NCI-H510A treated with DMSO at 0.1 percent for 48 hours (cell line): ENCODE results near the gene TANGO2.

Source experiments
- DNase-seq: peaks from one replicate; lab custom pipeline; 2025; lab: John Stamatoyannopoulos, UW

TANGO2 gene

DNA sequence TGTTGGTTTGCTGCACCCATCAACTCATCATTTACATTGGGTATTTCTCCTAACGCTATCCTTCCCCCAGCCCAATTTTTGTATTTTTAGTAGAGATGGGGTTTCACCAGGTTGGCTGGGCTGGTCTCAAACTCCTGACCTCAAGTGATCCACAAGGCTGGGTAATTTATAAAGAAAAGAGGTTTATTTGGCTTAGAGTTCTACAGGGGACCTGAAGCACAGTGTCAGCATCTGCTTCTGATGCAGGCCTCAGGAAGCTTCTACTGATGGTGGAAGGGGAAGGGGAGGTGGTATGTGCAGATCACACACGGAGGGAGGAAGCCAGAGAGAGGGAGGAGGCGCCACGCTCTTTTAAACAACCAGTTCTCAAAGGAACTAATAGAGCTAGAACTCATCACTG lies 25.8 kb downstream of the TANGO2 start:
- DNase-seq: no peak

GRCh38 chr22:20051927-20052308 lies 31.0 kb downstream of the TANGO2 start:
- no peak for DNase-seq

DNA sequence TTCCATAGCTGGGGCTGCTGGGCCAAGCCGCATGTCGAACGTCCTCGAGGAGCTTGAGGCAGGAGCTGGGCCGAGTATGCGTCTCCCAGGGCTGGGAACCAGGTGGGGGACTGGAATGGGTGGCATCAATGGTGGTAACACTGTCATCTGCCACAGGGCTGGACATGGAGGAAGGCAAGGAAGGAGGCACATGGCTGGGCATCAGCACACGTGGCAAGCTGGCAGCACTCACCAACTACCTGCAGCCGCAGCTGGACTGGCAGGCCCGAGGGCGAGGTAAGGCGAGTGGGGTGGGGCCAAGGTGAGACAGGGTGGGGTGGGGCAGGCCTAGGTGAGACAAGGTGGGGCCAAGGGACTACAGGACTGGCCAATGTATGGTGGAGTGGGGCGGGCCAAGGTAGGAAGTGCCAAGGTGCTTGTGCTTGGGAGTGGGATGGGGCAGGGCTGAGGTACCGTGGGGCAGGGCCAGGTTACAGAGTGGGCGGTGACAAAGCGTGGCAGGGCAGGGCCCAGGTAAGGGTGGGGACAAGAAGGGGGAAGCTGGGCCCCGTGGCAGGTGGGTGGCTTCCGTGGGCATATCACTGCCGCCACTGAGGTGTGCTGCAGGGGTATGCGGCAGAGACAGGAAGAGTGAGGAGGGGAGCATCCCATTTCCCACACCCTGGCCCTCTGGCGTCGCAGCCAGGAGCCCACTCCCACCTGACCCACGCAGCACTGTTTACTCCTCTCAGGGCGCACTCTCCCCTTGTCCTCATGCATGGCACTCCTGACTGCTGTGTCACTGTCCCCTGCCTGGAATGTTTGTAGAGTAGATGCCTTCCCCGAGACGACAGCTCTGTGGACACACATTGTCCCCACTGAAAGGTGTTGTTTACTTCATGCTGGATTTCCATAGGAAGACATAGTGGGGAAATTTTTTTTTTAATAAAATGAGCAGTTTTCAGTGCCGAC lies 31.7 kb downstream of the TANGO2 start:
- DNase-seq: no peak

DNA sequence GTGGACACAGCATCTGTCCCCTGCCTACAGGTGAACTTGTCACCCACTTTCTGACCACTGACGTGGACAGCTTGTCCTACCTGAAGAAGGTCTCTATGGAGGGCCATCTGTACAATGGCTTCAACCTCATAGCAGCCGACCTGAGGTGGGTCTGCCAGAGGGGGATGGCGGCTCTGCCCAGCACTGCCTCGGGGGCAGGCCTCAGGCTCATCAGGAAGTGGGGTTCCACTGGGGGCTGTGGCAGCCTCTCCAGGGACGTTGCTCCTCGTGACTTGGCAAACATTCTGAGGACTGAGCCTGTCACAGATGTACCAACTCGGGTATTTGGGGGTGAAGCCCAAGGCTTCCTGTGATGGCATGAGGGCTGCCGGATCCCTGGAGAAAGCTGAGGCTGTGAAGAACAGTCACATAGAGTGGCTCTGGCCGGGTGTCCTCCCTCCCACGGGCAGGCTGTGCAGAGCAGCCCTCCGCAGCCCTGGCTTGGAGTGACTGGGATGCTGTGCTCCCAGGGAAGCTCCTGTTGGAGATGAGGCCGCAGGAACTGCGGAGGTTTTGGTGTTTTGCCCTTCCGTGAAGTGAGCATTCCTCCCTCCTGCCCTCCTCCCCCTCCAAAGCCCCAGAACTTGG lies 32.6 kb downstream of the TANGO2 start:
- no peak for DNase-seq

DNA sequence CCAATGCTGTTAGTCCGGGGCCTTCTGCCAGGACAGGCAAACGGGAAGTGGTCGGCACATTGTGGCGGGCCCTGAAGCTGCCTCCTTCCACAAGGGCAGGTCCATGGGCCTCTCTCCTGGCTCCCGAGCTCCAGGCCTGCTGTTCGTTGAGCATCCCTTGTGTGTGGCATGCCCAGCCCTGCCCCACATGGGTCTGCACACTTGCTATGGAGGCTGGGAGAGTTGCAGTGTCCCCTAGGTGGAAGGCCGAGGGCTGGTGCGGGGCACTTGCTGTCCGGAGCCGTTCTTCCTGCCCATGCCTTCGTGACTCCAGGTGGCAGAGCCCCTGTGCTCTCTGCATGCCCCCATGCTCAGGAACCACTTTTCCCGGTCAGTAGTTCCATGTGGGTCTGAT lies 33.1 kb downstream of the TANGO2 start:
- no peak for DNase-seq

DNA sequence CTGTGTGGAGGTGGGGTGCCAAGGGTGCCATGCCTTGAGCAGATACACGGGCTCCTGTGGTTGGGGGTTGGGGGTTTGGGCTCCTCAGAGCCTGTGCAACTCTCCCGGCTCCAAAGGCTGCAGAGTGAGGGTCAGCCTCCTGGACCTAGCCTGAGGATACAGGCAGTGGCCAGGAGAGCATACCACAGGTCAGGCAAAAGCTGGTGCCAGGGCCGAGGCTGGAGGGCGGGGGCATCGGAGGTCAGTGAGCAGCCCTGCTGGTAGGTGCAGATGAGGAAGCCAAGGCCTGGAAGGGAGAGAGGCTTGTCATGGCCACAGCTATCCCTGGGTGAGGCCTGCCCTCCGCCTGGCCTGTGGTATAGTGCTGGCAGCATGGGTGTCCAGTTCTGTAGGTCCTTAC lies 33.6 kb downstream of the TANGO2 start:
- no peak for DNase-seq

DNA sequence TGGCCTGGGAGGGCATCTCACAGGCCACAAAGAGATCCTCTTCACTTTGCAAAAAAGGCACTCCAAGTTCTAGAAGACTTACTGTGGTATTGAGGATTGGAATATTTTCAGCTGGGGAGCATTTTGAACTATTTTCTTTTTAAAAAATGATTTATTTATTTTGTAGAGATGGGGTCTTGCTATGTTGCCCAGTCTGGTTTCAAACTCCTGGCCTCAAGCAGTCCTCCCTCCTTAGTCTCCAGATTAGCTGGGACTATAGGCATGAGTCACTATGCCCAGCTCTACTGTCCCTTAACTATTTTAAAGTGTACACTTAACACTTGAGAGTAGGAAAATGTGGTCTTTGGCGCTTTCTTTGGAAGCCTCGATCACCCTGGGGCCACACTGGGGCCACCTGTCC lies 34.2 kb downstream of the TANGO2 start:
- DNase-seq: no peak

DNA sequence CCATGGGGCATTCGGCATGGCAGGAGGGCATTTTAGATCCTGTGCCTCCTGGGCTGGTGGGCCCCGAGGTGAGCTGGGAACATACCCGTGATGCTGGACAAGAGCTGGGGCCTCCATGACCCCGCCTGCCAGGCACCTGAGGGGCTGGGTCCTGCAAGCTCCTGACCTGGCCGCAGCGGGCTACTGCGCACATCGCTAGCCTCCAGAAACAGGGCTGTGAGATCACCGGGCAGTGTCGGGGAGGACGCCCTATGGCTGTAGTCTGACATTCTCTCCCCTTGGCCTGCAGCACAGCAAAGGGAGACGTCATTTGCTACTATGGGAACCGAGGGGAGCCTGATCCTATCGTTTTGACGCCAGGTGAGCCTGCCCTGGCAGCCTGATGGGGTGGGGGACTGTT lies 34.7 kb downstream of the TANGO2 start:
- DNase-seq: no peak

DNA sequence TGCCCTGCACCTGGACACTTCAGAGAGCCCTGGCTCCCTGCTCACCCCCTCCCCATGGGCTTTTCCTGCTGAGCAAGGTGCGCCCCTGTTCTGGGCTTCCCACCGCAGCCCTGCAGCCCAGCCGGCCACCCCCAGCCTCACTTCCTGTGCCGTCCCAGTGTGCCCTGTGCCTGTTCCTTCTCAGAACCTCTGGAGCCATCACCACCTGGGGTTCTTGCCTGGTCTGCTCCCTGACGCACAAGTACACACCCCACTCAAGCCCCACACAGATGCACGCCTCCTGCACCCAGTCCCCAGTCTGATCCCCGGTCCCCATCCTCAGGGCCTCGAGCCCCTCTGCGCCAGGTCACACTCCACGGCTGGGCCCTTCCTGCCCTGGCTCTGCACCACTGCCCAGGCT lies 35.3 kb downstream of the TANGO2 start:
- DNase-seq: no peak

- no peak for DNase-seq
These were observed 35.9 kb downstream of the TANGO2 start for GRCh38 chr22:20056696-20057386.

- no peak for DNase-seq
These were observed 36.8 kb downstream of the TANGO2 start for GRCh38 chr22:20057596-20058268.

GRCh38 chr22:20058989-20059770 lies 38.3 kb downstream of the TANGO2 start:
- no peak for DNase-seq

DNA sequence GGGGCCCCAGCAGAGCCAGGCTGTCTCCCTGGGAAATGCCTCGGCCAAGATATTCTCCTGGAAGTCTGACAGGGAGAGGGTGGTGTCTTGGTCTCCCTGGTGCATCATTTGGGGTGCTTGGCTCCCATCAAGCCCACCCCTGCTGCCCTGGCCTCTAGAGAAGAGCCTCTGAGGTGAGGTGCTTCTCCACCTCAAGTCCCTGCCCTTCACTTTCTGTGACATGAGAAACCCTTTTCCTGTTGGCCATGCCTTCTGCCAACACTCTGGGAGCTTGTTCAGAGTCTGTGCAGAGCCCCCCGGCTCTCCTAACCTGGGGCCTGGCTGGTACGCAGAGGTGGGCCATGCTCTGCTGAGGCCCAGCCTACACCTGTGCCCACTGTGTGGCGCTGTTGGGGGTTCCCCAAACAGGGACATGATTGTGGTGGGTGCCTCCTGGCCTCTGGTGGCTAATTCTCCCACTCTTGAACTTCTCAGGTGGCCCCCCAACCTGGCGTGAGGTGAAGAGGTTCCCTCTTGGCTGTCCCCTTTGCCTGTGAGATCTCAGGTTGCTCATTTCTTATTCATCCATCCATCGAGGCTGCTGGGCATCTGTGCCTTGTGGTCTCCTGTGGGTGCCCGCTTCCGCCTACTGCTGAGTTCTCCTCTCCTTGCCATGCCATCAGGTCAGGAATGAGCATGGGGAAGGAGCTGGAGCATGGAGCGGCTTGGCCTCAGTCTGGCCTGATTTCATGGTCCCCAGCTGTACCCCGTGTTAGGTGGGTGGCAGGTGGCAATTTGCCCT lies 40.0 kb downstream of the TANGO2 start:
- no peak for DNase-seq

DNA sequence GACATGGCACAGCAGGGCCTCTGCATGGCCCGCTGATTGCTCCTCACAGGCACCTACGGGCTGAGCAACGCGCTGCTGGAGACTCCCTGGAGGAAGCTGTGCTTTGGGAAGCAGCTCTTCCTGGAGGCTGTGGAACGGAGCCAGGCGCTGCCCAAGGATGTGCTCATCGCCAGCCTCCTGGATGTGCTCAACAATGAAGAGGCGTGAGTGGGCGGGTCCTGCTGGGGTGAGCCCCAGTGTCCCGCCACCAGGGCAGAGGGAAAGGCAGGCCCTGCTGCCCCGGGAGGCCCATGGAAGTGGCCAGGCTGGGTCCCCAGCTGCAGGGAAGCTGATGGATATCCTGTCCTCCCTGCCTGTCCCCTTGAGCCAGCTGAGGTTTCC lies 40.6 kb downstream of the TANGO2 start:
- DNase-seq: no peak

DNA sequence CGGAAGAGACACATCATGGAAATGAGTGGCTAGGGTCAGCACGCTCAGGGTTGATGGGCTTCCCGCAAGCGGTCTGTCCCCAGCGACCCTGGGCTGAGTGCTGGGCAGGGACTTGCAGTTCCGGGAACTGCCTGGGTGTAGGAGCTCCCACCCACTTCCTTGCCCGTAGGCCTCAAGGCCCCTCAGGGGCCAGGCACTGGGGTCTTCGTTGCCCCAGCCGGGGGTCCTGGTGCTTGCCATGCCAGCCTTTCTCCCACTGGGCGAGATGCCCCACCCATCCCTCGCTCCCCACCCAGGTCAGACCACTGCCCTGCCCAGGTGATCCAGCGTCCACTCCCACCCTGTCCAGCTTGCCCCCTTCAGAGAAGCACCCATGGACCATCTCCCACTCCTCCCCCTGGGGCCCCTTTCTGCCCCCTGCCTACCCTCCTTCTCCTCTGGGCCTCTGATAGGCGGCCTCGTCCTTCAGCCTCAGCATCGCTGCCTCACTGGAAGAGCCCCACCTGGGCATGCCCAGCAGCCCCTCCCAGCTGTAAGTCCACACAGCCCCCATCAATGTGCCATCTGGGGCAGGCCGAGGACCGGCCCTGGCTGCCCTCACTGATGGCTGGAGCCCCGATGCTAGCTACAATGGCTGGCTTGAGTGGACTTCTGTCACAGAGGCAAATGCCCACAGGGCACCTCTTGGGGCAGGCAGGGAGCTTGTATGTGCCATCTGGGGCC lies 41.3 kb downstream of the TANGO2 start:
- DNase-seq: no peak

GRCh38 chr22:20062766-20063083 lies 41.8 kb downstream of the TANGO2 start:
- DNase-seq: no peak

- no peak for DNase-seq
These were observed 42.6 kb downstream of the TANGO2 start for GRCh38 chr22:20063271-20064139.

DNA sequence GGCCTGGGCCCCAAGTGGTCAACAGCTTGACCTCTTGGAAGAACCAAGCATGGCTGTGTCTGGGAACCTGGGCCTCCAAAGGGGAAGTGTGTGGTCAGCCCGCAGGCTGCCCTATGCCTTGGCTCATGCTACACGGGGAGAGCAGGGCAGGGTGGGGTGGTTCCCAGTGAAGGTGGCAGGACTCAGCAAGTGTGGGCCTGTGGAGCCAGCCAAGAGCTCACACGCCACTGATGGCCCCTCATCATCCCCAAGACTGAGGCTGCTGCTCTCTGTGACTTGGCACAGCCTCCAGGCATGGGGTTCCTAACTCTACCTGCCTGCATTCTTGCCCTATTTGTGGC lies 43.2 kb downstream of the TANGO2 start:
- DNase-seq: no peak

GRCh38 chr22:20064545-20065262 lies 43.8 kb downstream of the TANGO2 start:
- DNase-seq: no peak
